Testis (tissue), 2 donors: Measurements from ENCODE around the gene RAD9B.
"Not testable (repeated sequence)": the region's sequence is repeated elsewhere in the genome, so short reads cannot be mapped to it uniquely, and the experiment has no call there.

Experiments
- POLR2A ChIP-seq: fragments of 450-650 bp; IDR thresholded peaks from one replicate; pipeline ENCODE4 v1.6.1; 2017; ENCODE audit warnings: antibody characterized with exemption, mild to moderate bottlenecking, moderate library complexity
- TF ChIP-seq, protein P1 (sequence below), 3 experiments: fragments of 450-650 bp in 2 of 3; fragments of 200-600 bp in 1 of 3; sonication (generic) in 1 of 3; IDR thresholded peaks; one replicate each; pipeline ENCODE4 v1.5.1; 2016 to 2019; ENCODE audit warnings: antibody characterized with exemption in 3 of 3, mild to moderate bottlenecking in 2 of 3, moderate library complexity in 1 of 3

DNA sequence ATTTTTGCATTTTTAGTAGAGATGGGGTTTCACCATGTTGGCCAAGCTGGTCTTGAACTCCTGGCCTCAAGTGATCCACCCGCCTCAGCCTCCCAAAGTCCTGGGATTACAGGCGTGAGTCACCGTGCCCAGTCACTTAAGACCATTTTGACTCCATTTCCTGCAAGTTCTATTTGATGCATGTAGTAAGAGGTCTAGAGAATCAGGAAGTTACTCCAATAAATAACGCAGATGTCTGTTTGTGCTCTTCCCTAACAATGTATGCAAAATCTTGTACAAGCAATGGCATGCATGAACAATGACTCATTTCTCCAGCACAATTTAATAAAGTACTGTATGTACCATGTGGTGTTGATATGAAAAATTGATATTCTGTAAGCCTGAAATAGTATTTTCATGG is 43.1 kb downstream of the RAD9B start:
- TF ChIP-seq, protein P1, sequence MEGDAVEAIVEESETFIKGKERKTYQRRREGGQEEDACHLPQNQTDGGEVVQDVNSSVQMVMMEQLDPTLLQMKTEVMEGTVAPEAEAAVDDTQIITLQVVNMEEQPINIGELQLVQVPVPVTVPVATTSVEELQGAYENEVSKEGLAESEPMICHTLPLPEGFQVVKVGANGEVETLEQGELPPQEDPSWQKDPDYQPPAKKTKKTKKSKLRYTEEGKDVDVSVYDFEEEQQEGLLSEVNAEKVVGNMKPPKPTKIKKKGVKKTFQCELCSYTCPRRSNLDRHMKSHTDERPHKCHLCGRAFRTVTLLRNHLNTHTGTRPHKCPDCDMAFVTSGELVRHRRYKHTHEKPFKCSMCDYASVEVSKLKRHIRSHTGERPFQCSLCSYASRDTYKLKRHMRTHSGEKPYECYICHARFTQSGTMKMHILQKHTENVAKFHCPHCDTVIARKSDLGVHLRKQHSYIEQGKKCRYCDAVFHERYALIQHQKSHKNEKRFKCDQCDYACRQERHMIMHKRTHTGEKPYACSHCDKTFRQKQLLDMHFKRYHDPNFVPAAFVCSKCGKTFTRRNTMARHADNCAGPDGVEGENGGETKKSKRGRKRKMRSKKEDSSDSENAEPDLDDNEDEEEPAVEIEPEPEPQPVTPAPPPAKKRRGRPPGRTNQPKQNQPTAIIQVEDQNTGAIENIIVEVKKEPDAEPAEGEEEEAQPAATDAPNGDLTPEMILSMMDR (IDR thresholded peaks at IDR 0.05), result not testable (repeated sequence)
- TF ChIP-seq POLR2A, result not testable (repeated sequence)
